Measurements from ENCODE around the gene PPP1R3A. TPM values are rescaled to one million over a fixed set of nuclear protein-coding genes. Genes with fewer than 3 reads are reported as not detected.
A peak's percentile ranks its signal among the peaks of the same experiment; 100 is the strongest.
"Not testable (repeated sequence)": the region's sequence is repeated elsewhere in the genome, so short reads cannot be mapped to it uniquely, and the experiment has no call there.

Gene PPP1R3A, protein sequence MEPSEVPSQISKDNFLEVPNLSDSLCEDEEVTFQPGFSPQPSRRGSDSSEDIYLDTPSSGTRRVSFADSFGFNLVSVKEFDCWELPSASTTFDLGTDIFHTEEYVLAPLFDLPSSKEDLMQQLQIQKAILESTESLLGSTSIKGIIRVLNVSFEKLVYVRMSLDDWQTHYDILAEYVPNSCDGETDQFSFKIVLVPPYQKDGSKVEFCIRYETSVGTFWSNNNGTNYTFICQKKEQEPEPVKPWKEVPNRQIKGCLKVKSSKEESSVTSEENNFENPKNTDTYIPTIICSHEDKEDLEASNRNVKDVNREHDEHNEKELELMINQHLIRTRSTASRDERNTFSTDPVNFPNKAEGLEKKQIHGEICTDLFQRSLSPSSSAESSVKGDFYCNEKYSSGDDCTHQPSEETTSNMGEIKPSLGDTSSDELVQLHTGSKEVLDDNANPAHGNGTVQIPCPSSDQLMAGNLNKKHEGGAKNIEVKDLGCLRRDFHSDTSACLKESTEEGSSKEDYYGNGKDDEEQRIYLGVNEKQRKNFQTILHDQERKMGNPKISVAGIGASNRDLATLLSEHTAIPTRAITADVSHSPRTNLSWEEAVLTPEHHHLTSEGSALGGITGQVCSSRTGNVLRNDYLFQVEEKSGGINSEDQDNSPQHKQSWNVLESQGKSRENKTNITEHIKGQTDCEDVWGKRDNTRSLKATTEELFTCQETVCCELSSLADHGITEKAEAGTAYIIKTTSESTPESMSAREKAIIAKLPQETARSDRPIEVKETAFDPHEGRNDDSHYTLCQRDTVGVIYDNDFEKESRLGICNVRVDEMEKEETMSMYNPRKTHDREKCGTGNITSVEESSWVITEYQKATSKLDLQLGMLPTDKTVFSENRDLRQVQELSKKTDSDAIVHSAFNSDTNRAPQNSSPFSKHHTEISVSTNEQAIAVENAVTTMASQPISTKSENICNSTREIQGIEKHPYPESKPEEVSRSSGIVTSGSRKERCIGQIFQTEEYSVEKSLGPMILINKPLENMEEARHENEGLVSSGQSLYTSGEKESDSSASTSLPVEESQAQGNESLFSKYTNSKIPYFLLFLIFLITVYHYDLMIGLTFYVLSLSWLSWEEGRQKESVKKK
- total RNA-seq (2014; rRNA removed; shearing (Covaris generic)) = not detected in 2 replicates

DNA sequence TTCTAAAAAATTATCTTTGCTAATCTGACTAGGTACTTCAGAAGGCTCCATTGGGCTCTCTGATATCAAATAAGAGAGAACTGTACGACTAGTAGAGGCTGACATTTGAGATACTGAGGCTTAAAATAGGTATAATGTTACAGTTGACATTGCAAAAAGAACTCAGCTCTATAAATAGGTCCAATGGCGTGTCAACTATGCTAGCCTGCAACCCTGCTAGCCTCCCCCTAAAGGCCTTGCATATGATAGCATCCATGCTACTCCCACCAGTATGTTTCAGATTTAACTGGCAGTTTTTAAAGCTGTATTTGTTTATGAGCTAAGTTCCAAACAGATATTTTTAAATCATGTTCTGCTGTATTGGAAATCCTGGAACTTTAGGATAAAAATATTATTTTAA, at the start of gene PPP1R3A:
TSS of gene PPP1R3A (minus strand) at position 64 of the 400 bp plus-strand sequence. CDS start at position 51, 13 bp downstream.
- DNase-seq (ENCODE audit: low read depth) = no peak

DNA sequence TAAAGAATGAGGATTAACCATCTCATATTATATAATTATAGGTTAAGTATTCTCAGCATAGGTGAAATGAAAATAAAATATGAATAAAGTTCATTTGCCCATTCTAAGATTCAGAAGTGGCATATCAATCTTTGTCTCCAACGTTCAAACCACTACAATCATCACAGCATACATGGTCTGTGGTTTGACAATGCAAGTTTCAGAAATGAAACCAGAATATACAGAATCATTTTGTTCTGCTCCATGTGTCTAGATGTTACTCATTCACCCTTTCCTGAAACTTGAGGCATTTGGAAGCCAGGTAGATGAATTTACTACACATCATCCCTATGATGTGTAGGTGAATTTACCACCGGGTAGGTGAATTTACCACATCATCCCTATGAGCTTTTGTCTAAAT, 44.5 kb upstream of the PPP1R3A start:
- DNase-seq (ENCODE audit: low read depth) = no peak

DNA sequence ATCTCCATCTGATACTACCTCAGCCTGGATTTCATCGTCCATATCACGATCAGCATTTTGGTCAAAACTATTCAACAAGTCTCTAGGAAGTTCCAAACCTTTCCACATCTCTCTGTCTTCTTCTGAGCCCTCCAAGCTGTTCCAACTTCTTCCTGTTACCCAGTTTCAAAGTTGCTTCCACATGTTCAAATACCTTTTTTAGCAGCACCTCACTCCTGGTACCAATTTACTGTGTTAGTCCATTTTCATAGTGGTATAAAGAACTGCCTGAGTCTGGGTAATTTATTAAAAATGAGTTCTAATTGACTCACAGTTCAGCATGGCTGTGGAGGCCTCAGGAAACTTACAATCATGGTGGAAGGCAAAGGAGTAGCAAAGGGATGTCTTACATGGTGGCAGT, 41.1 kb upstream of the PPP1R3A start:
- no peak for DNase-seq (ENCODE audit: low read depth)

DNA sequence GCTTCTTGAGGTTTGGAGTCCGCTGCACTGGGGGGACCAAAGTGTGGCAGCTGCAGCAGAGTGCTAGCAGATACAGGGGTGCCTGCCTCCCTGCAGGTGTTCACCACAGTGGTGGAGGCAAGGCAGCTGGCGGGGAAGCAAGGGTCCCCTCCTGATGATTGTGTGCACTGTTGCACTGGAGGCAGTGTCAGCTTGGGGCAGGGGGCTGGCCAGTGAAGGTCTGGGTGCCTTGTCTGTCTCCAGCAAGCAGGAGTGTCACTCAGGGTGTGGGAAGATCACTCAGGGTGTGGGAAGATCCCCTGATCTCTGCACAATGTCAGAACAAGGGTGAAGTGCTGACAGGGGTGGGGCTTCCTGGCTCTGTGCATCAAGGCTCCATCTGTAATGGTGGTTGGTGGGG, 36.3 kb upstream of the PPP1R3A start:
- no peak for DNase-seq (ENCODE audit: low read depth)

DNA sequence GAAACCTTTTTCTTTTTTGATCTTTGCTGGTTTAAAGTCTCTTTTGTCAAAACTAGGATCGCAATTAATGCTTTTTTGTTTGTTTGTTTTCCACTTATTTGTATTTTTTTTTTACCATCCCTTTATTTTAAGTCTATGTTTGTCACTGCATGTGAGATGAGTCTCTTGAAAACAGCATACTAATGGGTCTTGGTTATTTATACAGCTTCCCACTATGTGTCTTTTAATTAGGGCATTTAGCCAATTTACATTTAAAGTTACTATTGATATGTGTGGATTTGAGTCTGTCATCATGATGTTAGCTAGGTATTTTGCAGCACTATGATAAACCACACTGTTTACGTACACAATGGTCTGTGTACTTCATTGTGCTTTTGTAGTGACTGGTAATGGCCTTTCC, 34.7 kb upstream of the PPP1R3A start:
- DNase-seq (ENCODE audit: low read depth) = no peak

DNA sequence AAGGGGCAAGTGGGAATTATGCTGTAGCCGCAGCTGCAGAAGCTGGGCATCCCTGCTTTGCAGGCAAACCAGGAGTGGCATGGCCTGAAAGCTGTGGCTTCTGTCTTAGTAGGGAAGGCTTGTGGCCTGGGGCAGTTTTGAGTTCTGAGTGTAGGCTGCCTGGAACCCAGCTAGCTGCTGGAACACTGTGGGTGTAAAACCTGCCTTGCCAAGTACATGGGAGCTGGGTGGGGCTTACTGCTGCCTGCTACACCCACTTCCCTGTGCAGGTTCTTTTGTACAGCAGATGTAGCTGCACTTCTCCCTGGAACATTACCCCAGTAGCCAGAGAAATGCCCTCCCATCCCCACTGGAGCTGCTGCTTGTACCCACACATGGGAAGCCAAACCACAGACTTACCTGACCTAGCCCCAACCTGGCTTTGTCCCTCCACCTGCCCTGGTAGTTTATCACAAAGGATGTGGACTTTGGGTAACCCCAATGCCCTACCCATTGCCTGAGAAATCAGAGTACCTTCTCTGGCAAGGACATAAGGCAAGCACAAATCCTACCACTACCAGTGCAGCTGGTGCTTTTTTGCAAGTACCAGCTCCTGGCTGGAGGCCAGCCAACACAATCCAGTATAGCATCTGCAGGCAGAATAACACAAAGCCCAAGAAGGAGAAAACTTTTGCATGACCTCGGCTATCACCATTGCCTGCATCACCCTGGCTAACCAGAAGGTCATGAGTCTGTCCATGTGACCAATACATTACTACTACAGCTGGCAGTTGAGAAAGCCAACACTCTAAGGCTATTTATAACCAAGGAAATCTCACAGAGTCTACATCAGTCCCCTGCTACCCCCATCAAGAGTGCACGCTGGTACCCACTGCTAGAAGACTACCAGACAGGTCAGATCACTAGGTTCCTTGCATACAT, 26.5 kb upstream of the PPP1R3A start:
- peak; percentile 18 for DNase-seq (ENCODE audit: low read depth)

DNA sequence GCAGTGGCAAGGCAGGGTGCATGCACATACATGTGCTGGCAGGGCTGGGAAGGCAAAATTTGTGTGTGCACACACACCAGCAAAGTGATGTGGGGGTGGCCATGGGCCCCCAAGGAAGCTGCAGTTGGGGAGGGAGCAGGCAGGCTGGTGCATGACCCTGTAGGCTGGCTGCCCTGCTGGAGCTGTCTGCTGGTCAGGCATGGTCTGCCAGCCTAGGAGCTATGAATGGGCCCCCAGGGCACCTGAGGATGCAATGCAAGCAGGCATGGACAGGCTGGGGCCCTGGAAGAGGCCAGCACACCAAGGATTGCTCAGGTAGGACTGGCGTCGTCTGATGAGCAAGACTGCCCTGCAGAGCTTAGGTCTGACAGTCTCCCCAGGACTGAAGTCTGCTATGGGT, 18.2 kb upstream of the PPP1R3A start:
- no peak for DNase-seq (ENCODE audit: low read depth)

DNA sequence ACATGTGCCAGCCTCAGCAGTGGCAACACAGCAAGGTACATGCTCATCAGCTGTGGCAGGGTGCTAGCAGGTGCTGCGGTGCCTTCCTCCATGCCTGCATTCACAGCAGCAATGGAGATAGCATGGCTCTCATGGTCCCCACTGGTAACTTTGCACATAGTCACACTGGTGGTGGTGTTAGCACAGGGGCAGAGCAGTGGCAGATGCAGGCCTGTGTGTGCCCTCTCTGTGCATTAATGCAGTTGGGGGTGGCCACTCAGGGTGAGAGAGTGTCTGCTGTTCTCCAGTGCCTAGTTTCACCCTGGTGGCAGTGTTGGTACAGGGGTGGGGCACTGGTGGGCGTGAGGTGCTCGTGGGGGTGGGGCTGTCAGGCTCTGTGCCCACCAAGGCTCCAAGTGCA, 17.7 kb upstream of the PPP1R3A start:
- no peak for DNase-seq (ENCODE audit: low read depth)

DNA sequence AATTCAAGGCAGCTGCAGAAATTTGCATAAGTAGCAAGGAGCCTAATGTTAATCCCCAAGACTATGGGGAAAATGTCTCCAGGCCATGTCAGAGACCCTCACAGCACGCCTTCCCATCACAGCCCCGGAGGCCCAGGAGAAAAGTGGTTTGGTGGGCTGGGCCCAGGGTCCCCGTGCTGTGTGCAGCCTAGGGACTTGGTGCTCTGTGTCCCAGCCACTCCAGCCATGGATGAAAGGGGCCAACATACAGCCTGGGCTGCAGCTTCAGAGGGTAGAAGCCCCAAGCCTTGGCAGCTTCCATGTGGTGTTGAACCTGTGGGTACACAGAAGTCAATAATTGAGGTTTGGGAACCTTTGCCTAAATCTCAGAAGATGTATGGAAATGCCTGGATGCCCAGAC, 10.6 kb upstream of the PPP1R3A start:
- not testable (repeated sequence) for DNase-seq (ENCODE audit: low read depth)

DNA sequence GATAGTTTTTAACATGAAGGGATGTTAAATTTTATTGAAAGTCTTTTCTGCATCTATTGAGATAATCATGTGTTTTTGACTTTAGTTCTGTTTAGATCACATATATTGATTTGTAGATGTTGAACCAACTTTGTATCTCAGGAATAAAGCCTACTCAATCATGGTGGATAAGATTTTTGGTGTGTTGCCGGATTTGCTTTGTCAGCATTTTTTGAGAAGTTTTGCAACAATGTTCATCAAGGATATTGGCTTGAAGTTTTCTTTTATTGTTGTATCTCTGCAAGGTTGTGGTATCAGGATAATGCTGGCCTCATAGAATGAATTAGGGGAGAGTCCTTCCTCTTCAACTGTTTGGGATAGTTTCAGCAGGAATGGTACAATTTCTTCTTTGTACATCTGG, 9.3 kb upstream of the PPP1R3A start:
- no peak for DNase-seq (ENCODE audit: low read depth)

DNA sequence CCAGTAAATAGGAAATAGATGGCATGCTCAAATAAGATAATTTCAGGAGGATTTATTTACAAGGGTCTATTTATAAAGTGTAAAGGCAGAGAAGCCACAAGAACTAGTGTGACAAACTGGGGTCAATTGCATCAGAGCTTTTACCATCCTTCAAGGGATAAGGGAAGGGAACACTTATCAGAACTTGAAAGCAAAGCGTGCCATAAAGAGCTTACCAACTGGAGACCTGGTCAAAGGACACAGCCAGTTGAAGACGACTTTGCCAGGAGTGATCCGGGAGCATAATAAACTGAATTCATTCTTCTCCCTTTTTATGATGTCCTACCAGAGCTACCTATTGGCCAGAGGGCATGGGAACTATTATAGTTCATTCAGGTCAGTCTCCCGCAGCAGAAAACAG, 3.2 kb upstream of the PPP1R3A start:
- DNase-seq (ENCODE audit: low read depth) = no peak

DNA sequence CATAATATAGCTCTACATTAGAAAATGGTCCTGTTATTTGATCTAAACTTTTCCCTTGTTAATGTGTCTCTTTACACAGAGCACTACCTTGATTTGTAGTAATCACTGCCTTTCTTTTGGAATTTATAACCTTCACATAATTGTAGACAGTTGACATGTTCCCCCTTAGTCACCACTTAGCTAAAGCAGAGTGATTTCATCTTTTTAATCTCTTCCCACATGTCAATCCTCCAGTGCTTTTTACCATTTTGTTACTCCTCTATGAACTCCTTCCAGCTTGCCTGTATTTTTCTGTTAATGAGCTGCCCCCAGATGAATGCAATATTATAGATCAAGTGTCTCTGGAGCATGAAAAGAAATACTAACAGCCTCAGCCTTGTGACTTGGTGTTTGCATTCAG, 2.6 kb upstream of the PPP1R3A start:
- DNase-seq (ENCODE audit: low read depth) = no peak

DNA sequence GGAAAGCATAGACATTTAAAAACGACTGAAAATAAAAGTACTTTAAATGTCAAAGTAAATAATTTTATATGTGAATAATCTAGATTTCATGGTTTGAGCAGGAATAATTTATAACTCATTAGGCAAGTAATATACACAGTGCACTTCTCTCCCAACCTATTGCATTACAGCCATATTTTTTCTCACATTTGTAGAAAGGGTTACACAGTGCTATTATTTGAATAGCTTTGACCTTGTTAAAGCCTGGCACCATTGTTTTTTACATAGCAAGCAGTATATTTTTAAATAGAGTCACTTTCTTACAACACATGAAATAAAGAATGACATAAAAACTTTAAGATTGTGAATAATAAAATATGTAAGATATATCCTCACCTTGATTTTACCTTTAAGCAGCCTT, 969 bp downstream of the PPP1R3A start:
- no peak for DNase-seq (ENCODE audit: low read depth)

DNA sequence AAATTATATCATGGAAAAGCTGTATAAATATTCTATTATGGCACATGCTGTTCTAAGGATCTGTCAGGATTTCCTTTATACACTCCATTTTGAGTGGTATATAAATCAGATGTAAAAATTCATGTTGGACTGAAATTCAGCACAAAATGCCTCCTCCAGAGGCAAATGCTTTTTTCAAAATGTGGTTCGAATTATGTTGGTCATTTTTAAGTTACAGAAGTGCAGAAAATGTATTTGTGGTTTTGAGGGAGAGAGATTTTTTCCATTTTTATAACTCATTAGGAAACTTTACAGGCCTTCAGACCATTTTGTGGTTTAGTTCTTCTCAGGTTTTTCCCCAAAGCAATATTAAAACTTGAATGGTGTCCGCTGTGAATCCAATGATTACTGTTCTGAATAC, 2.9 kb downstream of the PPP1R3A start:
- no peak for DNase-seq (ENCODE audit: low read depth)

DNA sequence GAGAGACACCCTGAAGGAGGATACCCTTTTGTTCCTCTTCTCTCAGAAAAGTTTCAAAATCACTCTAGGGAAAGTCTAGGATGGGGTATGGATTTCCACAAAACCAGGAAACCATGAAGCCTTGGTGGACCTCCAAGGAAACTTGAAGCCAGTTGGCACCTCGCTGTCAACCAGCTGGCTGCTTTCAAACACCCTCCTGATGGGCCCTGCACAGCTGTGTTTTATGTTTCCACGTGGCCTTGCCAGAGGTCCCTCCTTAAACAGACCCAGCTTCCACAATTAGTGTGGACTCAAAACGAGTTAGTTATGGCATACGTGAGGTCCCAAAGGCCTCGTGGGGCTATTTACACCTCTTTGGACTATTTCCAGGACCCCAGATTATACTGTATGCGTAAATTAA, 5.9 kb downstream of the PPP1R3A start:
- DNase-seq (ENCODE audit: low read depth) = no peak

DNA sequence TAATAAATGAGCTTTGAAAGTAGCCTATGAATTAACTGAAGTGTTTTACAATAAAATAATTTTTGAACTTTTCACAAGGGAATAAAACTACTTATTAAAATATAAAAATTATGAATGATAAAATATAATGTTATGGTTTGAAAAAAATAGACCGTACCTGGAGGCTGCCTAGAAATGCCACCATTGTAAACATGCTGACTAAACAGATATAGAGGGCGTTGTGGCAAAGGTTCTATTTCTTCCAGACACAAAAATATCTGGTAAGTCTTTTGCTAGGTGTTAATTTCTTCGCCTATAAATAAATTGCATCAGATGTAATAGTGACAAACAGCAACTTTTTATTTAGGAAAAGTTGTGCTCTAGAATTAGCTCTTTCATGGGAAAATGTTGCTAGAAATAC, 11.2 kb downstream of the PPP1R3A start:
- no peak for DNase-seq (ENCODE audit: low read depth)

DNA sequence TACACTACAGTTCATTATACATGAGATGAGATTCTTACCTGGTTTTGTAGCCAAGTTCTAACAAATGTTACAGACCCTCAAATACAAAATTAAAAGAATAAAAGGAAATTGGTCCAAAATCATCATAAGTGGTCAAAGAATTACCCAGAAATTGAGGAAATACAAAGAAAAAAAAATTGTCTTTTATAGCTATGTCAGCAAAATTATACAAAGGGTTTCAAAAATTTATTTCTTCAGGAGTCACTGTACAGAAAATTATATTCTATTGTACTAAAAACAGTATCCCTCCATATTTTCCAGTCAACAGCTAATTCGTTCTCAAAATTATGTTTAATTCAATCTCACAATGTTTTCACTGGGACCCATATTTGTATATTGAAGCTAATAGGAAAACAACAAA, 14.3 kb downstream of the PPP1R3A start:
- DNase-seq (ENCODE audit: low read depth) = no peak

DNA sequence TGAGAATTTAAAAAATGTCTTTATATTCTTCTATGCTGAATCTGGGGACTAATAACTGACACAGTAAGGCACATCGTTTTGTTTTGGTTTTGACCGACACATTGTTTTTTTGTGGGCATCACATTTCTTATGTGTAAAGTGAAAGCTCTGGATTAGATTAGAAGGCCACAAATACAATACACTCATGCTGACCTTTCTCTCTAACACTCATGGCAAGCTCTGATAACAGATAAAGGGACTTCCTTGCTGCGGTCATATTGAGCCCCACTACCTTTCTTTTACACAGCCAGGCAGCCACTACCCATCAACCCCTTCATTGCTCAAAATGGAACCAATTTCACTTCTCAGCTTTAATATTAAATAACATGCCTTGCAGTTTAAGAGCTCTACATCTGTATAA, 26.0 kb downstream of the PPP1R3A start:
- DNase-seq (ENCODE audit: low read depth) = peak; percentile 15

DNA sequence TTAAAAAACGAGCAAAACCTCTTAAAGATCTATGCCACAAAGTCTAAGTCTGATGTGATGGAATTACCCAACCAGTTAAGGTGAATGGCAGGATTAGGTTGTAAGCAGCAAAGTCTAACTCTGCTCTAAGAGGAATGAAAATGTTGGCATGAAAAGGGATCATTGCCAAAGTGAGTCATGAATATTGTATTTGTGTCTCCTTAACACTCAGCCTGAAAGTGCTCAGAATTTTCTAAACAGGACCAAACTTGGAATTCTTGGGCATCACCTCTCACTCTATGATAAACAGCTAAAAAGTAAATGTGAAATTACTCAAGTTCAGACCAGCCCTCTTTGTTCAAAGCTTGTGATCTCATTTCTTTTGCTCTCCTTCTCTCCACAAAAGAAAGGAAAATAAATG, 27.0 kb downstream of the PPP1R3A start:
- peak; percentile 91 for DNase-seq (ENCODE audit: low read depth)

DNA sequence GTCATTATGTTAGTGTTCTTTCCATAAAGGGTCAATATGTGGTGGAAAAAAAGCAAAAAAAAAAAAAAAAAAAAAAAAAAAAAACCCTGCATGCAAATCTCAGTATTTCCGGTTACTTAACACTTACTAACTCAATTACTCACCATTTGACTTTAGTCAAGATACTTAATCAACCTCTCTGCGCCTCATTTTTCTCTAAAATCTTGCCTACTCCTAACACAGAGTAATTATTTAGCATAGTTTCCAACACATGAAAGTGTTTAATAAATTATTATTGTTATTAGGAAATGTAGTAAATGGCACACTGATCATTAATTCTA, 27.8 kb downstream of the PPP1R3A start:
- no peak for DNase-seq (ENCODE audit: low read depth)

DNA sequence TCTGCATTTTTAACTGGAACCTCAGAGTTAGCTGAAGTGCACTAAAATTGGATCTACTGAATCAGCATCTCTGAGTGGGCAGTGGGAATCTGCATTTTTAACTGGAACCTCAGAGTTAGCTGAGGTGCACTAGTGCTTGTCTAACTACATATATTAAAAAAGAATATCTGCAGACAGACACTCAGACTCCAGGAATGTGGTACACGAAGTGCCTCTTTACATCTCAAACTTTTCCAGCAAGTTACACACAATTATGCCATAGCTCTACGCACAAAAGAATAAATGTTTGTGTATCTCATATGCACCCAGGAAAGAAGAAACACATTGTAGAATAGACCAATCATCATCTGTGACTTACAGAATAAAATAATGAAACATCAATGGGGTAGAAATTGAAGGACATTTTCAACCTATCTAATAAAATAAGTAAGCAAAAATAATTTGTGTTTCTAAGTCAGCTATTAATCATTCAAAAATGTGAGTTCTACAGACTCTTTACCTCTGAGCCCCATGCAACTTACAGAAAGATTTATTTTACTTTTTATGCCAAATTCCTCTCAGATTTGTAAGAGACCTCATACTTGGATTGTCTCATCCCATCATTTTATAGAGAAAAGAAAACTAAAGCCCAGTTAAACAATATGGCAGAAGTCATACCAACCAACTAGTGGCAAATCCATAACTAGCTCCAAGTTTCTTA, 28.3 kb downstream of the PPP1R3A start:
- DNase-seq (ENCODE audit: low read depth) = peak; percentile 38
